ENCODE measurements around the gene LDLRAD4.

LDLRAD4 gene

DNA sequence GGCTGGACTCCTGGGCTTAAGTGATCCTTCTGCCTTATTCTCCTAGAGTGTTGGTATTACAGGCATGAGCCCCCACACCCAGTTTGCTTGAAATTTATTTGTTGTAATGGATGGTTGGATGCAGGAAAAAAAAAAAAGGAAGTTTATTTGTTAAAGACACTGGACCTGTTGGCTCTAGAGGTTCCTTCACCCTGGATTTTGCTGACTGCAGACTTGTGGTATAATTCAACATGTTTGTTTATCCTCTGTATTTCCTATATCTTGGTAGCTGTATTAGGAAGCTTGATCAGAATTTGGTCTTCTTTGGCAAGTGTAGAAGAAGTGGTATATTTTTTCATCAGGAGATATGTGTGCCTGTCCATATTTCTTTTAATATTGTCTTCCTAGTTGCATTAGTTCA, 138.7 kb downstream of the LDLRAD4 start:
- no peak for DNase-seq

DNA sequence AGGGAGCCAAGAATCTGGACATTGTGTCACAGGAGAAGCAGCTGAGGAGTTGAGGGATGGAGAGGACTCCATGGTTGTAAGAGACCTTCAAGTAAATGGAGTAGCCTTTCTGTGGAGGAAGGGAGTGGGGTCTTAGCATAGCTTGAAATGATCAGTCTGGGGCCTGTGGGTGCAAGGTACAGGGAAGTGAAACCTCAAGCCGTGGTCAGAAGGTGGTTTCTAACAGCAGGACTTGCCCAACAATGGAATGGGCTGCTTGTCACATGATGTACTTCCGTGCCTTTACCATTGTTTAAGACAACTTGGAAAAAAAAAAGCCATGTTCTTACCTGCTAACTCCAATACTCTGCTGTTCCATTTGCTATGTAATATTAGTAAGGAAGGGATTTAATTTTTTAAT, 140.7 kb downstream of the LDLRAD4 start:
- DNase-seq: no peak

DNA sequence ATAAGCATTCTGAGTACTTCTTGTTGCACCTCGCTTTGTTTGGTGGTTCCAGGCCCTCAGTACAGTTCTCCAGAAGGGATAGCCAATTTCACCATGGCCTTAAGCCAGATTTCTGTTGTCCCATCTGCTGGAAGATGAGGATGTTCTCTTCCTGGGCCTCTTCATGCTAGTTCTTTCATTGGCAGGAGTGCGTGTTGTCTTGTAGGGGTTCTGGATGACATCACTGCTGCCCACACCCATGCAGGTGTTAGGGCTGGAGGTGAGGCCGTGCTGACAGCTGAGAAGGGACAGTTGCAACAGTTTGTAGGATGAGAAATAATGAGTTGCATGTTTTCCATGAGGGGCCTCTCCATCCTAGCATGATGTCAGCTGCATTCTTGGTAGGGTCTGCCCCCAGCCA, 142.9 kb downstream of the LDLRAD4 start:
- no peak for DNase-seq

DNA sequence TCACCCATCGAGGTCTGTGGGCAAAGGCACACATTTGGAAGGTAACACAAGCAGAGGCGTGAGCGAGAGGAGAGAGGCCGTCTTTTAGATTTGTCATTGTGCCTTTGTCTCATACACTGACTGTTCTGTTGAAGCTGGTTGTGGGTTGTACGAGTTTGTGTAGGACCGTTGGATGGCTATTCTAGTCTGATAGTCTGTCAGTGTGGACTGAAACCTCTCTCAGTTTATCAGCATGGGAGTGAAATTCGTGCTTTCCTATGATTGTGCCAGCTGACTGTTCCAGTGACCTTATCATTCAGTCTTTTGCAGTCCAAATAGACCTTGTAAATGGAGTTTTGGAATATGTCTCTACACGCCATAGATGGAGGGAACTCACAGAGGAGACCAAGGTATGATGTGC, 143.5 kb downstream of the LDLRAD4 start:
- DNase-seq: no peak

DNA sequence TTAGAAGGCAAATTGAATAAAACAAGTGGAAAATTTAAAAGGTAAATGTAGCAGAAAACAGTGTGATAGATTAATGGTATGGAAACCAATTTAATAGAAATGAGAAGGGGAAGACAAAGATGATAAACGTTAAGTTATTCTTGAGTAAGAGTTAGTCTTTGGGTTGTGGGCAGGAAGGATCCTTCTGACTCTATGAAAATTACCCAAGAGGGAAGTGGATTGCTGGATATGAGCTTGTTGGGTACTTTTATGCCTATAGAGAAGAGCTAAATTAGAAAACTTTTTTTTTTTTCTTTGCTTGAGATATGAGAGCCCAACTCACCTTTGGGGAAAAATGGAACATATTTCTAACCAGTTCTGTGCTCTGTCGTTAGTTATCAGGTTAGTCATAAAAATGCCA, 144.0 kb downstream of the LDLRAD4 start:
- DNase-seq: no peak

DNA sequence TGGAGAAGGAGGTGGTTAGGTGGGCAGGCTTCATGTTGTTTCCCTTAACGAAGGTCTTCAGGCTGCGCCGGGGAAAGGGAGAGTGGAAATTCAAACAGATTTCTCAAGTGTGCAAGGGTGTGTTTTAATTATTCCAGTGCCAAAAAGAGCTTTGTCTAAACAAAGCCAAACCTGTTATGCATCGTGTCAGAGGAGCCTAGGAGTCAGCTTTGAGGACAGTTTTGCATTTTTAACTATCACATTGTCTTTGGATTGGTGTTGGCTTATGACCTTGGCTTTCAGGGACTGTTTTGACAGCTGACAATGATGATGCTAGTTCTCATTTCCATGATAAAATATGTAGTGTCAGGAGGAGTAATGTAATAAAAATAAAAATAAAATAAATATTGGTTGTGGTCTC, 144.8 kb downstream of the LDLRAD4 start:
- no peak for DNase-seq

DNA sequence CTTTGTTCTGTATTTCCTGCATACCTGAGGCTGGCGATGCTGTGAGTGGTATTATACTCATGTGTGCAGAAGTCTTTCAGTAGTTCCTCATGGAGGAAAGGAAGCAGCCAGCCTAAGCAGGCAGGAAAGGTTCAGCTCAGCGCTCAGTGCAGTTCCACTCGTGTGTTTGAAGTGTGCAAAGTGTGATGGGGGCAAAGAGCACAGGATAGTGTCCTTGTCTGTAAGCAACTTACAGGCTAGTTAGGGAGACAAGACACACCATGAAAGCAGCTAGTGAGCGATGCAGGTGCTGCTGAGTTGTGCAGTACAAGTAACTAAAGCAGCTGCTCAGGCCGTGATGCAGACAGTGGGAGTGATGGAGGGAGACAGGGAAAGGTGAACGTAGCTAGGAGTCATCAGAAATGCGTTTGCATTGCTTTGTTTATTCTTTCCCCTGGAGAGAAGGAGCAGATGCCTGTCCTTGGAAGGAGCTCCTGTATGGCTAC, 146.2 kb downstream of the LDLRAD4 start:
- DNase-seq: no peak

DNA sequence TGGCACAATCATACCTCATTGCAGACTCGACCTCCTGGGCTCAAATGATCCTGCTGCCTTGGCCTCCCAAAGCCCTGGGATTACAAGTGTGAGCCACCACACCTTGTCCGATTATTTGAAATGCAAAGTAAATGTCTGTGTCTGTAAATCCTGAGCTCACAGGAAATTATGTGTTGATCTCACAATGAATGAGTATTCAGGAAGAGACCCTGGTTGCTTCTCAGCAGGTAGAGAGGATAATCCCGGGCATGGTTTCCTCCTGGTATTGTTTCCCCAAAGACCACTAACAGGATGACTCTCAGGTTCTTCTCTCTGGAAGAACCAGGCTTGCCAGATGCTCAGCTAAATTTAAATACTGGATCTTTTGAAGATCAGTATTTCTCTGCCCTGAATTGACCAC, 147.6 kb downstream of the LDLRAD4 start:
- no peak for DNase-seq

DNA sequence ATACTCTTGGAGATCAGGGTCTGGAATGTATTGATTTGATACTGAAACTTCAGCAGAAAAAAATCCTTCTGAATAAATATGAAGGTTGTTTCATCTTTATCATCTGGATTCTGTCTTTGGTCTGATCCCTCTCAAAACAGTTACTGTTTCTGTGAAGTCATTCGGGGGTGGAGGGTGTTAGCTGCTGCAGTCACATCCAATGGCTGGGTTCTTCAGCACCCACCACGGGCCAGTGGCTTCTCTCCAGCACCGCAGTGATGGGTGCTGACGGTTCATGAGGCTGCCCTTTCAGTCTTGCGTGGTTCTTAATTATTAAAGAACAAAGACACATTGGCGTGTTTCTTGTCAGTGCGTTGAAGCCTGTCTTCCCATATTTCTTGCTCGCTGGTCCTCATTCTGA, 148.0 kb downstream of the LDLRAD4 start:
- no peak for DNase-seq

DNA sequence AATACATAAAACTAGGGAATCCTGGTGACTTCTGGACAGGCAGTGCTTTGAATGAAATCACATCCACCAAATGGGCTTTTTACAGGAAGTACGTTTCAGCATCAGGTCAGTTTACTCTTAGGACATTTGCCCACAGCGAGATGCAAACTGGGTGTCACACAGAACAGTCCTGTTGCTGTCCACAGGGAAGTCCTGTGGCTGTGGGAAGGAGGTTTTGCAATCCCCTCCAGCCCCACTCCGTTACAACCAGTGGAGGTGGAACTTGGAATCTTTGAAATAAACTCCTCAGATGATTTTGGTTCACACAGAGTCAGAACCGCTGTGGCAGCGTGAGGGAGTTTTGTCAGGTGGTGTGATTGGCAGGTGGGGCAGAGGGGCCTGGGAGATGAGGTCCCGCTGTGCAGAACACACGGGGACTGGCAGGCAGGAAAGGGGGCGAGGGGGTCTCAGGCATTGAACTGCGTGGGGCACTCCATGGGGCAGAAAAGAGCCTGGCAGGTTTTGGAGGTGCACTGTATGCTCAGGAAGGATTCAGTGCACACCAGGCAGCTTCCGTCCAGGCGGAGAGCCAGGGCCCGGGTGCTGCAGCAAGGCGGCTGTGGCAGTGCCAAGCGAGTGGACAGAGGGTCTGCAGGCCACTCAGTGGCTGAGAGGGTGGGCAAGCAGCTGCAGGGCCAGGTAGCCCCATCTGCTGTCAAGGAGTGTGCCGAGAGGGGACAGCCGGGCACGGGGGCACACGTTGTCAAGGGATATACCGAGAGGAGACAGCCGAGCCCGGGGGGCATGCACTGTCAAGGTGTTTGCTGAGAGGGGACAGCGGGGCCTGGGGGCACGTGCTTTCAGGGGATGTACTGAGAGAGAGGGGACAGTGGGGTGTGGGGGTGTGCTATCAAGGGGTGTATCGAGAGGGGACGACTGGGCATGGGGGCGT, 148.7 kb downstream of the LDLRAD4 start:
- DNase-seq: no peak

DNA sequence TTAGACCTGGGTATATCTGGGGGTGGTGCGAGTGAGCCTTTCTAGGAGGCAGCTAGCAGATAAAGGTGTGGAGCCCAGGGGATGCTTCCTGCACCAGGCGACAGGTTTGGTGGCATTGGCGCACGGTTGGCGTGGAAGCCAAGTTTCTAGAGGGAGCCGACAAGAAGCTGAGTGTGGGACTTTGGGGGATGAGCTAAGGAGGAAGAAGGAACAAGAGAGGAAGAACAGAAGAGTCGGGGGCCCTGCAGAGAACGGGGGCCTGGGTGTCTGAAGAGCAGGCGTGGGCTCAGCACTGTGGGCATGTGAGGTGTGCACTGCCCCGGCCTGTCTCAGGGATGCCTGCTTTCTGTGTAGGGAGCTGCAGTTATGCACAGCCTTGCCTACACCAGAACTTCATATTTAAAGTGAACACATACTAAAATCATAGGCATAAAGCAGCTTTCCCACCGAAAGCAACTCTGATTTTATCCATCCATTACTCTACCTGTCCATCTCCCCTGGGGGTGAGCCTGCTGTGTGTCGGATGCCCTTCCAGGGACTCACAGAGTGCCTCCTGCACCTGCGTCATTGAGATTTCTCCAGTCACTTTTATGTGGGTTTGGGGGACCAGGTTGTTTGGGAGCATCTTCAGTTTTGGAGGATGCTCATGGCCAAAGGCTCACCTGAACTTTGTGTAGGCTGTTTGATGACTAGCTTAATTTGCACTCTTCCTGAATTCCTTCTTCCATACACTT, 149.7 kb downstream of the LDLRAD4 start:
- no peak for DNase-seq

DNA sequence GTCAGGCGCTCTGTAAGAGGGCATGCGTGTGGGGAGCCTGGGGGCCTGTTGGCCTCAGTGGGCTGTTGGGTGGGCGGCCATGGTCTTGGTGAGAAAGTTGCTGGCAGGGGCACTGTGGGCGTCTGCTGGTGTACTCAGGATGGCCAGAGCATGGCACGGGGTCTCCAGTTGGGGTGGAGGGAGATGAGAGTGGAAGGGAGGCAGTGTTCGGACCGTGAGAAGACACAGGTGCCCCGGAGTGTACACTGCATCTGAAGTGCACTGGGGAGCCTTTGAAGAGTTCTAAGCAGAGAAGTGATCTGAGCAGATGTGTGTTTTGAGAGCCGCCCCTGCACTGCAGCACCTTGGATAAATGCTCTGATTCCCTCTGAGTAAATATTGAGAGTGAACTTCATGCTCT, 150.8 kb downstream of the LDLRAD4 start:
- DNase-seq: no peak

DNA sequence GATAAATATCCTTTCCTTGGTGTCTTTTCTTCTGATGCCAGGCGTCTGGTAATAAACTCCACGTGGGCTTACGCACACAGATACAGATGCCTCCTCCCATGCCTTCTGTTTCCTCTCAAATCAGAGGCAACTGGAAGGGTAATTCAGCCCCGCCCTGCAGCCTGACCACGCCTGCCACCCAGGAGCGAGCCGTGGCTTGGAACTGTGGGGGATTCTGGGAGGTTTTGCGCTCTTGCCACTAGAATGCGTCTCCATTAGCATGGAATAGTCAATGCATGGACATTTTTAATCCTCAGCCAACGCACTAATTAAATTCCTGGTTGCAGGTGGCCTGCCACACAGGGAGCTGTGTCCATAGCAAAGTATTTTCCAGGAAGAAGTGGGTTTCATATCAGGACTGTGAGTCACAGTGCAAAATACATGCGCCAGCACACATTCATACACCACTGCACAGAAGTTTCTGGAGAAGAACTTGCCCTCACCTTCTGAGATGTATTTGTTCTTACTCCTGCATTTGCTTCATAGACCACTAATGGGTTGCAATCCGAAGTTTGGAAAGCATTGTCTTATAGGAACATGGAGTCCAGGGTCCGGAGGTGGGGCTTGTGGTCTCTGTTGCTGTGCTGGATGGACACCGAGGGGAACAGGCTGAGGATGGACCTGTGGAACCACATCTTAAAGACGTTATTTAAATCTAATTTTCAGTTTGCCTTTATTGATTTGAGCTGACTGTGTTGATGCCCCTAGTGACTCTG, 151.4 kb downstream of the LDLRAD4 start:
- DNase-seq: no peak

DNA sequence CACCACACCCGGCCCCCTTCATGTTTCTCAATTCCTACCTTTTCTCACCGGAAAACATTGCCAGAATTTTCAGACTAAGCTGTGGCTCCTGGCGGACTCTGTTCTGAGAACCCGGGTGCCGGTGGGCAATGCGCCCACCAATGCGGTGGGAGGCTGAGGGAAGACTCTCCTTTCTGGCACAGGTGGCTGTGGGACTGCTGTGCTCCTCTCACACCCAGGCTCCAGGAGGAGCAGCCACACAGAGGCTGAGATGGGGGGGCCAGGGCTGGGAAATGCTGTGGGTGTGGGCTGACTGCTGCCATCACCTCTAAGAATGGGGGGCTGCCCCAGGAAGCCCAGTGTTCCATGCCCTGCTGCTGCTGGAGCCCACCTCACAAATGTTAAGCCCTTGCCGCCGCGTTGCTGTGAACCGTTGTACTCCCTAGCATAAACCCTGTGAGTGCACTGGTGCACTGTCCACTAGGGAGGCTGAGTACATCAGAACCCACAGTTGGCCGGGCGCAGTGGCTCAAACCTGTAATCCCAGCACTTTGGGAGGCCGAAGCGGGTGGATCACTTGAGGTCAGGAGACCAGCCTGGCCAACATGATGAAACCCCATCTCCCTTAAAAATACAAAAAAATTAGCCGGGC, 152.6 kb downstream of the LDLRAD4 start:
- DNase-seq: no peak

DNA sequence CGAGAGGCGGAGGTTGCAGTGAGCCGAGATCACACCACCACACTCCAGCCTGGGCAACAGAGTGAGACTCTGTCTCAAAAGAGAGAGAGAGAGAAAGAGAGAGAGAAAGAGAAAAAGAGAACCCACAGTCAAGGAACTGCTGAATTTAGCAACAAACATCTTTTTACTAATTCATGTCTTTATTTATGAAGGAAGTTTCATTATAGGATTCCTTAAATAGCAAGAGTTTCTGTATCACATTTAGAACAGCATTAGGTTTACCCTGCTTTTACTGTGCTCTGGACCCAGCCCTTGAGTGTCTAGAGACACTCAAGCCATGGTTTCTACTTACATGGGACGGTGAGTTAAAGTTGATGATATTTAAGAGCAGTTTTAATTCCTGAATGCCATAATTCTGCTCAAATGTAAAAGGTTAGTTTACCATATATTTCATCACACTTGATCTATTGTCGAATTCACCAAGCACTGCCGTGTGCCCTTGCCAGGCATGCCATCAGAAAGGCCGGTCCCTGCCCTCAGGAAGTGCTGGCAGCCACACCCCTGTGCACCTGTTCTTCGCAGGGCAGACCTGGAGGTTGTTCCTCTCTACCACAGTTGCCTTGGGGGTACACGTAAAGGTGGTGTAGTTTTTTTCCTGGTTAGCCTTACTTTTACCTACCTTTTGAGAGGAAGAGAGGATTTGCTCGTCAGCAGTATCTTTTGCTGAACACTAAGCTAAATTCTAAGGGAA, 153.3 kb downstream of the LDLRAD4 start:
- no peak for DNase-seq

DNA sequence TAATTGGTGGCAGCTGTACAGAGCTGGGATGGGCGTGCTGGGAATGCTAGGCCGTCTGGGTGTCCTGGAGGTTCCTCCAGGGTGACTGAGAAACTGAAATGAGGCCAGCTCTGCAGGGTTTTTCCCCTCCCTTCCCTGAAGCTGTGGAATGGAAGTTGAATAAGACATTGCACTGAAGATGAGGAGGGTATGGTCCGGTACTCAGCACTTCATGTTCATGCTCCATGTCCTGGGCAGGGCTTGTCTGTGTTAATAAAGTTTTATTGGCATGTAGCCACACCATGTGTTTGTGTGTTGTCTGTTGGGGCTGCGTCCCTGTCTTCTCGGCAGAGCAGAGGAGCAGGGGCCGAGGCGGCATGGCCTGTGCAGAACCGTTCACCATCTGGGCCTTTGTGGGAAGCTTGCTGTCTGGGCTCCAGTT, 154.0 kb downstream of the LDLRAD4 start:
- DNase-seq: no peak

DNA sequence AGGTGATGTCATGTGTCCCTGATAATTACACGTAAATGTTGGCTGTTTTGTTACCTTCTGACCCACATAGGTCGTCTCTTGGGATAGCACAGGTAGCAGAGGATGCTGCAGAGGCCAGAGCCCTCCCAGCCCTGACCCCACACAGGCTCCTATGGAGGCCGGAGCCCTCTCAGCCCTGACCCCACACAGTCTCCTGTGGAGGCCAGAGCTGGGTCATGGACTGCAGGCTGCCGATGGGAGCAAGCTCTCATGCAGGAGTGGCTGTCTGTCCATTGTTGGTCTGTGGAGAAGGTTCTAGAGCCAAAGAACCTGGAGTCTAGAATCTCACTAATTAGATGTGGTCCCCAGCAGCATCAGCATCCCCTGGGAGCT, 155.5 kb downstream of the LDLRAD4 start:
- DNase-seq: no peak

DNA sequence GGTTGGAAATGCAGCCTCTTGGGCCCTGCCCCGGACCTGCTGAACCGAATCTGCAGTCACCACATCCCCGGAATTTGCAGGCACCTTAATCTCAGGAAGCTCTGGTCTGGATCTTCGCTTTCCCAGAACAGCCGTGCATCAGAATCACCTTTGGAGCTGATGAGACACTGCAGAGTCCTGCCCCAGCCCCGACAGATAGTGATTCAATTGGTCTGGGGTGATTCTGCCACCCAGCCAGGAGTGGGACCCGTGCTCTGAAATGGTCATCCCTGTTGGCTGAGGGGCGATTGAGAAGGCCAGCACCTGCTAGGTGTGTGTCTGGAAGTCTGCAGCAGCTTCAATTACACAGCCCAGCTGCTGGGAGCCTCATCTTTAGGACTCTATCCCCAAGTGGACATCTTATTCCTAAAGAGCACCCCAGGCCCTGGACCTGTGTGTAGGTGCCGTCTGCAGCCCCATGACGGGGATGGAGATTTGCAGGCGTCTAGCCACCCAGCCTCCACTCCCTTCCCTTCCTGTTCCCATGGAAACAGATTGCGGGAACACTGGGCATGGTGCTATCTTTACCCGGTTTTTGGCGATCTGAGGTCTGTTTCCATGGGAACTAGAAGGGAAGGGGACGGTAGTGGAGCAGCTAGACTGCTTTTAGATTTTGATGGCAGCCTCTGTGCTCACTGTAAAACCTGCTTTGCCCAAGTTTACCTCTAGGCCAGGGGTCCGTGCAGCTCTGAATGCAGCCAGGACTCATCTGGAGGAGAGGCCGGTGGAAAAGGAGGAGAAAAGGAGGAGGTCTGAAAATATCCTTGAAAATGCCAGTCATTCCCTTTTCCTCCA, 156.1 kb downstream of the LDLRAD4 start:
- peak; percentile 15 for DNase-seq

DNA sequence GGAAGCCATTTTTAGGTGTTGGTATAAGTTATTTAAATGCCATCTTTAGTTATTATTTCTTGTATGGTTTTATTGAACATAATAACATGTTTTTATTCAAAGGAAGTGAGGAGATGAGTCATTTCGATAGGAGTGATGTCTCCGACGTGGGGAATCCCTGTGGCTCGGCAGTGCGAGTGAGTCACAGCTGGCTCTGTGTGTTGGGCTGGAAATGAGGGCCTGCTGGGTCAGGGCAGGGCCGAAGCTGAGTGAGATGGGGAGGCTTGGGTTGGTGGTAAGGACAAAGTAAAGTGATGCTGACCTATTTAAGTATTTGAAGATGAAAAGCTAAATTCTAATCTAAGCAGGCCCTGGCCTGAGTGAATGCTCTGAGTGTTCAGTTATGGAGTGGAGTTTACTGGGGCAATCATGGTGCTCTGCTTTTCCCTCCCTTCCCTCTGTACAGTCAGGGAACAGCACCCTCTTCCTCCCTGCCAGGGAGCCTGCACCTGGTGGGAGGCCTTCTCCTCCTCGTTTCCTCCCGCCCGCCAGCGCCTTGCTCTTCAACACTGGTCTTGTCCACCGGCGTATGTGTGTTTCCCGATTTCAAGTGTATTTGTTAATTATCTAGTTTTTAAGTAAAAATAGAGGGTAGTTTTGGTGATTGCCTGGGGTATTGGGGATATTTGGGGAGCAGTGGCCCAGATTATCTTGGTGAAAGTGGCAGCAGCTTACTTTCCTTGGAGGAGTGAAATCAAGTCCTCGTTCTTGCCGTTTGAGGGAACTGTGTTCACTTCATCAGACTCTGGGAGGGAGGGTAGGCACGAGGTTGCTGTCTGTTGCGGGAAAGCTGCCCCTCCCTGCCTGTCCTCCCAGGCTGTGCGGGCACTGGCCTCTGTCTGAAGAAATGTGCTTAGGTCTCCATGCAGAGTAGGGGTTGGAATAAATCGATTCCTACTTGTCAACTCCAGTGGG, 157.0 kb downstream of the LDLRAD4 start:
- no peak for DNase-seq

DNA sequence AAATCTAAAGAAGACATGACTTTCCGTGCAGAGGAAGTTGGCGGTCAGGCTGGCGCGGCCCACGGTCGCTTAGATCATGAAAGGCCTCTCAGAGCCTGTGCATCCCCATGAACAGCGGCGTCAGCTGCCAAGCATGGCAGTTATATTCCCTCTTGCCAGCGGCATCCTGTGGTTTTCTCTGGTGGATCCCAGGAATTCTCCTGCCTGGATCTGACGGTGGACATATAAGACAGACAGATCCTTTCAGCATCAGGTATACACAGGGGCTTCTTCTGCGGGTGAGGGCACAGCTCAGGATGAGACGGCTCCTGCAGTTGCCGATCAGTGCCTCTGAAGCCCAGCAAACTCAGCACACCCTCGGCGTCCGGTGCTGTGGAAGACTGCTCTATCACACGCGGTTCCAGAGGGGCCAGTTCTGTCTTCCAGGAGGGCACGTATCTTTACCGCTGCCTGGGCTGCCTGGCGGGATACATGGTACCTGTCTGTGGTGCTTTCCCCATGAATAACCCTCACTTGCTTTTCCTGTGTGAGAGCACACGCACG, 157.8 kb downstream of the LDLRAD4 start:
- DNase-seq: no peak
